WTC11 (cell line): Measurements from ENCODE around the gene FHL5. TPM values are rescaled to one million over a fixed set of nuclear protein-coding genes. Genes with fewer than 3 reads are reported as not detected.

Experiments
- ATAC-seq: fragments of 200-7000 bp; cut with Tn5 transposase; 2 replicates; pipeline ENCODE4 v1.10.0; 2021; ENCODE audit warnings: mild to moderate bottlenecking, moderate library complexity
- CTCF ChIA-PET: fragments of 300-600 bp; sonication (Branson Sonifier 250); formaldehyde crosslinking; loops from one replicate; lab custom pipeline; 2021; ENCODE audit warnings: antibody characterized with exemption; lab: Charles Lee
- POLR2A ChIA-PET: fragments of 350-600 bp; sonication (Branson Sonifier 250); formaldehyde crosslinking; loops from one replicate; lab custom pipeline; 2021; ENCODE audit warnings: antibody characterized with exemption; lab: Charles Lee
- DNase-seq: peaks from one replicate; pipeline ENCODE4 v3.0.0; 2021; ENCODE audit warnings: low spot score
- H3K27ac Mint-ChIP-seq: 2 replicates; pipeline ENCODE4 v1.8.0; 2021; ENCODE audit warnings: mixed read lengths
- H3K27me3 Mint-ChIP-seq: 2 replicates; pipeline ENCODE4 v1.8.0; 2021; ENCODE audit warnings: low read depth, mild to moderate bottlenecking, moderate library complexity, mixed read lengths
- H3K36me3 Mint-ChIP-seq: 2 replicates; pipeline ENCODE4 v1.8.0; 2021; ENCODE audit warnings: mixed read lengths
- H3K4me1 Mint-ChIP-seq: 2 replicates; pipeline ENCODE4 v1.8.0; 2022; ENCODE audit warnings: mixed read lengths
- H3K4me3 Mint-ChIP-seq: 2 replicates; pipeline ENCODE4 v1.8.0; 2021; ENCODE audit warnings: mild to moderate bottlenecking, moderate library complexity, mixed read lengths
- H3K9me3 Mint-ChIP-seq: 2 replicates; pipeline ENCODE4 v1.8.0; 2021; ENCODE audit warnings: mixed read lengths
- AFF4 ChIP-seq: sonication (generic); formaldehyde crosslinking; IDR thresholded peaks from 2 replicates; pipeline ENCODE4 v1.8.1; 2023; ENCODE audit warnings: mild to moderate bottlenecking, missing genetic modification reagents, borderline replicate concordance
- ARID4B ChIP-seq: sonication (generic); formaldehyde crosslinking; IDR thresholded peaks from 2 replicates; pipeline ENCODE4 v1.8.0; 2023; ENCODE audit warnings: missing genetic modification reagents, mild to moderate bottlenecking, borderline replicate concordance
- CBFB ChIP-seq: sonication (generic); formaldehyde crosslinking; IDR thresholded peaks from 2 replicates; pipeline ENCODE4 v1.8.1; 2022; ENCODE audit warnings: mild to moderate bottlenecking, low read depth, missing genetic modification reagents
- ESRRA ChIP-seq: sonication (generic); formaldehyde crosslinking; IDR thresholded peaks from 2 replicates; pipeline ENCODE4 v1.8.1; 2022; ENCODE audit warnings: mild to moderate bottlenecking, missing genetic modification reagents, borderline replicate concordance
- ETV6 ChIP-seq: sonication (generic); formaldehyde crosslinking; IDR thresholded peaks from 2 replicates; pipeline ENCODE4 v1.8.1; 2022; ENCODE audit warnings: mild to moderate bottlenecking, missing genetic modification reagents
- FOXP1 ChIP-seq: sonication (generic); formaldehyde crosslinking; IDR thresholded peaks from 2 replicates; pipeline ENCODE4 v1.8.0; 2022; ENCODE audit warnings: missing genetic modification reagents, mild to moderate bottlenecking, moderate library complexity, borderline replicate concordance
- HMGA2 ChIP-seq: fragments of 250-450 bp; sonication (Bioruptor Pico); IDR thresholded peaks from 2 replicates; pipeline ENCODE4 v1.4.0; 2021; ENCODE audit warnings: mild to moderate bottlenecking, moderate library complexity
- IRF1 ChIP-seq: sonication (generic); formaldehyde crosslinking; IDR thresholded peaks from 2 replicates; pipeline ENCODE4 v1.8.0; 2023; ENCODE audit warnings: missing genetic modification reagents
- JAZF1 ChIP-seq: fragments of 250-450 bp; sonication (Bioruptor Pico); IDR thresholded peaks from 2 replicates; pipeline ENCODE4 v1.9.0; 2021; ENCODE audit warnings: moderate library complexity, mild to moderate bottlenecking, inconsistent platforms
- KAT7 ChIP-seq: sonication (generic); formaldehyde crosslinking; IDR thresholded peaks from 2 replicates; pipeline ENCODE4 v1.8.1; 2023; ENCODE audit warnings: missing genetic modification reagents, mild to moderate bottlenecking, borderline replicate concordance
- OVOL2 ChIP-seq: fragments of 250-450 bp; sonication (Bioruptor Pico); IDR thresholded peaks from 2 replicates; pipeline ENCODE4 v1.9.0; 2021; ENCODE audit warnings: mild to moderate bottlenecking, borderline replicate concordance
- RELA ChIP-seq: sonication (generic); formaldehyde crosslinking; IDR thresholded peaks from 2 replicates; pipeline ENCODE4 v1.8.1; 2022; ENCODE audit warnings: missing genetic modification reagents, mild to moderate bottlenecking, borderline replicate concordance
- TP53 ChIP-seq: sonication (generic); formaldehyde crosslinking; IDR thresholded peaks from 2 replicates; pipeline ENCODE4 v1.8.1; 2023; ENCODE audit warnings: mild to moderate bottlenecking, missing genetic modification reagents
- ZNF423 ChIP-seq: fragments of 250-450 bp; sonication (Bioruptor Pico); IDR thresholded peaks from 2 replicates; pipeline ENCODE4 v2.1.2; 2022; ENCODE audit warnings: mild to moderate bottlenecking, moderate library complexity
- ZNF425 ChIP-seq: fragments of 250-450 bp; sonication (Bioruptor Pico); conservative IDR thresholded peaks from 2 replicates; pipeline ENCODE4 v1.9.0; 2021; ENCODE audit warnings: mild to moderate bottlenecking
- total RNA-seq: library from RNA; stranded (reverse); gene quantifications from 3 replicates; pipeline ENCODE4 v1.2.3, GENCODE V29; 2021
- TF ChIP-seq, protein P1 (sequence below): sonication (generic); formaldehyde crosslinking; IDR thresholded peaks from 2 replicates; pipeline ENCODE4 v1.8.1; 2022; ENCODE audit warnings: low read depth, missing genetic modification reagents, borderline replicate concordance
- TF ChIP-seq, protein P2 (sequence below): fragments of 200-600 bp; IDR thresholded peaks from 2 replicates; pipeline ENCODE4 v1.8.0; 2022; ENCODE audit warnings: antibody characterized with exemption

The FHL5 gene
- total RNA-seq, 1 experiment from 2014 or later = not detected

GRCh38 chr6:96575359-96575758 is 12.4 kb downstream of the FHL5 start:
- Mint-ChIP-seq H3K4me3 (no peak overlapping the region), H3K4me1 (no peaks in the 10 kb centered on the region), H3K9me3 (peaks cover 18% of the 10 kb centered on the region), H3K27ac (no peak overlapping the region), H3K36me3 (peaks cover 16% of the 10 kb centered on the region), H3K27me3 (peaks cover 3% of the 10 kb centered on the region; the same call in 1 of the 2 replicates)
- ChIA-PET POLR2A (interaction anchor here (0.5 kb wide), 1 partner anchor 158 kb away, joined by 3 read pairs; no protein-coding TSS in a partner anchor), CTCF (no interaction called here)
- ATAC-seq = 0 out of 2 replicates have a peak, but pooled peaks have one; percentile 36
- TF ChIP-seq JAZF1 (CRISPR knock-in tag) (no peak), FOXP1 (CRISPR knock-in tag) (no peak)
- DNase-seq = no peak

DNA sequence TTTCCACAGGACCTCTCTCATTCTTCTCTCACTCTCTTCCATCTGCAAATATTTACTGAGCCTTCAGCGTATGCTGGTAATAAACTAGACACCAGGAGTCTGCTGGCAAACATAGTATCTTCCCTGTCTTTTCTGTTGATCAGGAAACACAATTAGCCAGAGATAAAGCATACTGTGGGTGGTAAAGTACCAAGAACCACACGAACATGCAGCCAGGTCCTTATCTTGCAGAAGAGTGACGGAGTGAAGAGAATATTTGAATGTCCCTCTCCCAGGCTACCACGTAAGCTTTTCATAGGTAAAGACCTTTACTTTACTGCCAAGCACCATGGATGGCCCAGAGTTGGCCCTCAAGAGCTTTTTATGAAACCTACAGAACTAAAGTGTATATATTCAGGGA is 13.3 kb downstream of the FHL5 start:
- no peak overlapping the region for H3K4me3 Mint-ChIP-seq
- H3K27me3 Mint-ChIP-seq = no peaks in the 10 kb centered on the region
- POLR2A ChIA-PET = no interaction called here
- DNase-seq (no peak), ATAC-seq (no peak)
- no peaks in the 10 kb centered on the region for H3K4me1 Mint-ChIP-seq
- CTCF ChIA-PET = no interaction called here
- H3K27ac Mint-ChIP-seq = no peak overlapping the region
- H3K9me3 Mint-ChIP-seq = peaks cover 10% of the 10 kb centered on the region
- H3K36me3 Mint-ChIP-seq = peaks cover 7% of the 10 kb centered on the region
- no peak for TF ChIP-seq ESRRA (CRISPR knock-in tag)
- no peak for TF ChIP-seq ARID4B
- no peak for TF ChIP-seq ETV6 (CRISPR knock-in tag)
- no peak for TF ChIP-seq TP53 (CRISPR knock-in tag)
- TF ChIP-seq ZNF423 (CRISPR knock-in tag) = no peak
- no peak for TF ChIP-seq OVOL2 (CRISPR knock-in tag)
- TF ChIP-seq ZNF425 (CRISPR knock-in tag) = no peak
- TF ChIP-seq, protein P1, sequence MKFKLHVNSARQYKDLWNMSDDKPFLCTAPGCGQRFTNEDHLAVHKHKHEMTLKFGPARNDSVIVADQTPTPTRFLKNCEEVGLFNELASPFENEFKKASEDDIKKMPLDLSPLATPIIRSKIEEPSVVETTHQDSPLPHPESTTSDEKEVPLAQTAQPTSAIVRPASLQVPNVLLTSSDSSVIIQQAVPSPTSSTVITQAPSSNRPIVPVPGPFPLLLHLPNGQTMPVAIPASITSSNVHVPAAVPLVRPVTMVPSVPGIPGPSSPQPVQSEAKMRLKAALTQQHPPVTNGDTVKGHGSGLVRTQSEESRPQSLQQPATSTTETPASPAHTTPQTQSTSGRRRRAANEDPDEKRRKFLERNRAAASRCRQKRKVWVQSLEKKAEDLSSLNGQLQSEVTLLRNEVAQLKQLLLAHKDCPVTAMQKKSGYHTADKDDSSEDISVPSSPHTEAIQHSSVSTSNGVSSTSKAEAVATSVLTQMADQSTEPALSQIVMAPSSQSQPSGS (CRISPR knock-in tag) = no peak
- no peak for TF ChIP-seq CBFB (CRISPR knock-in tag)
- TF ChIP-seq AFF4 (CRISPR knock-in tag) = no peak
- TF ChIP-seq HMGA2 = no peak
- TF ChIP-seq, protein P2, sequence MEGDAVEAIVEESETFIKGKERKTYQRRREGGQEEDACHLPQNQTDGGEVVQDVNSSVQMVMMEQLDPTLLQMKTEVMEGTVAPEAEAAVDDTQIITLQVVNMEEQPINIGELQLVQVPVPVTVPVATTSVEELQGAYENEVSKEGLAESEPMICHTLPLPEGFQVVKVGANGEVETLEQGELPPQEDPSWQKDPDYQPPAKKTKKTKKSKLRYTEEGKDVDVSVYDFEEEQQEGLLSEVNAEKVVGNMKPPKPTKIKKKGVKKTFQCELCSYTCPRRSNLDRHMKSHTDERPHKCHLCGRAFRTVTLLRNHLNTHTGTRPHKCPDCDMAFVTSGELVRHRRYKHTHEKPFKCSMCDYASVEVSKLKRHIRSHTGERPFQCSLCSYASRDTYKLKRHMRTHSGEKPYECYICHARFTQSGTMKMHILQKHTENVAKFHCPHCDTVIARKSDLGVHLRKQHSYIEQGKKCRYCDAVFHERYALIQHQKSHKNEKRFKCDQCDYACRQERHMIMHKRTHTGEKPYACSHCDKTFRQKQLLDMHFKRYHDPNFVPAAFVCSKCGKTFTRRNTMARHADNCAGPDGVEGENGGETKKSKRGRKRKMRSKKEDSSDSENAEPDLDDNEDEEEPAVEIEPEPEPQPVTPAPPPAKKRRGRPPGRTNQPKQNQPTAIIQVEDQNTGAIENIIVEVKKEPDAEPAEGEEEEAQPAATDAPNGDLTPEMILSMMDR = no peak
- no peak for TF ChIP-seq IRF1
- TF ChIP-seq KAT7 (CRISPR knock-in tag) = no peak
- TF ChIP-seq RELA (CRISPR knock-in tag) = no peak
